GM19455 (cell line): ENCODE results near the gene HS6ST2.

Experiments
- ATAC-seq: cut with Tn5 transposase; IDR thresholded peaks from one replicate; pipeline ENCODE4 v1.9.1; 2021; ENCODE audit not compliant: unreplicated experiment

HS6ST2 gene

GRCh38 chrX:132807411-132808030 is 150.9 kb downstream of the HS6ST2 start:
- ATAC-seq = no peak

- no peak for ATAC-seq
Measured at GRCh38 chrX:132802033-132802432, 156.4 kb downstream of the HS6ST2 start.

- no peak for ATAC-seq
Measured at GRCh38 chrX:132795181-132795580, 163.2 kb downstream of the HS6ST2 start.

GRCh38 chrX:132791714-132792113 is 166.7 kb downstream of the HS6ST2 start:
- ATAC-seq = no peak

- no peak for ATAC-seq
Measured at GRCh38 chrX:132790329-132790728, 168.1 kb downstream of the HS6ST2 start.

GRCh38 chrX:132786217-132786616 is 172.2 kb downstream of the HS6ST2 start:
- ATAC-seq = no peak

GRCh38 chrX:132778917-132779316 is 179.5 kb downstream of the HS6ST2 start:
- no peak for ATAC-seq

GRCh38 chrX:132776486-132777210 is 181.8 kb downstream of the HS6ST2 start:
- ATAC-seq = no peak

- no peak for ATAC-seq
Measured at GRCh38 chrX:132775263-132775823, 183.1 kb downstream of the HS6ST2 start.

- no peak for ATAC-seq
Measured at GRCh38 chrX:132774010-132774714, 184.3 kb downstream of the HS6ST2 start.

GRCh38 chrX:132769609-132770008 is 188.8 kb downstream of the HS6ST2 start:
- no peak for ATAC-seq

- ATAC-seq = no peak
Measured at GRCh38 chrX:132766452-132766851, 192.0 kb downstream of the HS6ST2 start.

GRCh38 chrX:132763528-132763927 is 194.9 kb downstream of the HS6ST2 start:
- ATAC-seq = no peak

GRCh38 chrX:132758759-132759158 is 199.7 kb downstream of the HS6ST2 start:
- no peak for ATAC-seq

GRCh38 chrX:132757066-132757623 is 201.3 kb downstream of the HS6ST2 start:
- no peak for ATAC-seq

GRCh38 chrX:132756439-132756838 is 202.0 kb downstream of the HS6ST2 start:
- ATAC-seq = no peak

GRCh38 chrX:132751063-132751690 is 207.3 kb downstream of the HS6ST2 start:
- ATAC-seq = no peak

- no peak for ATAC-seq
Measured at GRCh38 chrX:132750331-132751062, 207.9 kb downstream of the HS6ST2 start.

GRCh38 chrX:132749406-132749805 is 209.0 kb downstream of the HS6ST2 start:
- no peak for ATAC-seq

GRCh38 chrX:132748909-132749308 is 209.5 kb downstream of the HS6ST2 start:
- no peak for ATAC-seq
